ENCODE measurements around the gene MYL12A.

Gene MYL12A

DNA sequence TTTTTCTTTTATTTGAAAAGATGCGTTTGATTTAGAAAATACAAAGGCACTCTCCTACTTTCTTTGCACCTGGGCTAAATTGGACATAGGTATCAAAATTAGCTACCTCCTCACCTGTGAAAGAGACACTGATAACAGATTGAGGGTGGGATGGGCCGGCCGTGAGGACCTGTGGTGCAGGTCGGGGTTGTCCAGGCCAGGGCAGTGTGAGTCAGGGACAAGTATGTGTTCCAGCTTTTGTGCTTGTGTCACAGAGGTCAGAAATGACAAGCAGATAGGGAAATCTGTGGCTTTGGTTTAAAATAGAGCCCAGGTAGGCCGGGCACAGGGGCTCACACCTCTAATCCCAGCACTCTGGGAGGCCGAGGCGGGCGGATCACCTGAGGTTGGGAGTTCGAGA lies 36.9 kb downstream of the MYL12A start:
- no peak for DNase-seq

DNA sequence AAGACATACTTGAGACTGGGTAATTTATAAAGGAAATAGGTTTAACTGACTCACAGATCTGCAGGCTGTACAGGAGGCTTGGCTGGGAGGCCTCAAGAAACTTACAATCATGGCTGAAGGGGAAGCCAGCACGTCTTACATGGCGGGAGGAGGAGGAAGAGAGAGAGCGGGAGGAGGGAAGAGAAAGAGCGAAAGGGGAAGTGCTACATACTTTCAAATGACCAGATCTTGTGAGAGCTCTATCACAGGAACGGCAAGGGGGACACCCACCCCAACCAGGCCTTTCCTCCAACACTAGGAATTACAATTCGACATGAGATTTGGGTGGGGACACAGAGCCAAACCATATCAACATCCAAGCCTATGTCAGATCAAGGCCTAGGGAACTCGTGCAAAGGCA lies 38.6 kb downstream of the MYL12A start:
- no peak for DNase-seq

DNA sequence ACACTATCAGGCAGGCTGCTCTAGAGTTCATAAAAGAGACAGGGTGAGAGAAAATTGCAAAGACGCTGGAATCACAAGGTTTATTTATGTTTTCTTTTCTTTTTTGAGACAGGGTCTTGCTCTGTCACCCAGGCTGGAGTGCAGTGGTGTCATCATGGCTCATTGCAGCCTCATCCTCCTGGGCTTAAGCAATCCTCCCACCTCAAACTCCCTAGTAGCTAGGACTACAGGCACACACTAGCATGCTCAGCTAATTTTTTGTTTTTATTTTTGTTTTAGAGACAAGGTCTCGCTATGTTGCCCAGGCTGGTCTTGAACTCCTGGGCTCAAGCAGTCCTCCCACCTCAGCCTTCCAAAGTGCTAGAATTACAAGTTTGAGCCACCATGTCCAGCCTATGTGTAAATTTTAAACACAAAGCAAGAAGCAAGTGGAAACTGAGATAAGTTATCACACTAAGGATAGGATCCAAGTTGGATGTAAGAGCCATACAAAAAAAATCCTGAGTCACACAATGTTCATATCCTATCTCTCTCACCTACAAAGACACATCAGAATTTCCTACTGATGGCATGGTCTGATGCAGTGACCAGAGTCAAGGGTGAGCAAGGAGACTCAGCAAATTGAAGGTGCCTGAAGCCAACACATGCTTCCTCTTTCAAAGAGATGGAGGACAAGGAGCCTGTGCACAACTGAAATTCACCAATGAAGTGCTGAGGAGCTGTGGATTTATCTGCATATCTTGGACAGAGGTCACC lies 45.8 kb downstream of the MYL12A start:
- no peak for DNase-seq

DNA sequence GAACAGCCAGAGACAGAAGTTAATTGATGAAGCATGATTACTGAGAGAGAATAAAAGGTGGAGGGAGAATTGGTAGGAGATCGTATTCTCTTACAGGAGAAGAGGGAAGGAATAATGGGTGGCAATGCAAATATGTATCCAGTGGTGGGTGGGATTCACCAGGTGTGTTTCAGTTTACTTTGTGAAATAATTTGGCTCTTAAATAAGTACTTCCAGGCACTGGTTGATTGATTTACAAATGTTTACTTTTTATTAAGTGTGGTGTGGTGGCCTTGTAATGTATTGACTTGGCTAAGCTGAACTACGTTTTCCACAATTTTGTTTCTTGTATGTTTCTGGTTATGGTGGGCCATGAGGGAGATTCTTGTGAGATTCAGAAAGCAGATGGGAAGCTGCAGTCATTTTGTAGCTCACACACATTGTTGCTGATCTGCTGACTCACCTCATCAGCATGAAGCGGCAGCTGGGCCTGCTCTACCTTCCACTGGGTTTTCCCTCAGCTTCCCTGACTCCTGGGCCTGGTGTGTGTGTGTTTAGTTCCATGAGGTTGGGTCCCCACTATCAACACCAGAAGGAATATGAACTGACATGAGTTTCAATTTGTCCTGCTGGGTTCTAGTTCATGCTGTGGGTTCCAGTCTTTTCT lies 47.0 kb downstream of the MYL12A start:
- DNase-seq = peak; percentile 53

DNA sequence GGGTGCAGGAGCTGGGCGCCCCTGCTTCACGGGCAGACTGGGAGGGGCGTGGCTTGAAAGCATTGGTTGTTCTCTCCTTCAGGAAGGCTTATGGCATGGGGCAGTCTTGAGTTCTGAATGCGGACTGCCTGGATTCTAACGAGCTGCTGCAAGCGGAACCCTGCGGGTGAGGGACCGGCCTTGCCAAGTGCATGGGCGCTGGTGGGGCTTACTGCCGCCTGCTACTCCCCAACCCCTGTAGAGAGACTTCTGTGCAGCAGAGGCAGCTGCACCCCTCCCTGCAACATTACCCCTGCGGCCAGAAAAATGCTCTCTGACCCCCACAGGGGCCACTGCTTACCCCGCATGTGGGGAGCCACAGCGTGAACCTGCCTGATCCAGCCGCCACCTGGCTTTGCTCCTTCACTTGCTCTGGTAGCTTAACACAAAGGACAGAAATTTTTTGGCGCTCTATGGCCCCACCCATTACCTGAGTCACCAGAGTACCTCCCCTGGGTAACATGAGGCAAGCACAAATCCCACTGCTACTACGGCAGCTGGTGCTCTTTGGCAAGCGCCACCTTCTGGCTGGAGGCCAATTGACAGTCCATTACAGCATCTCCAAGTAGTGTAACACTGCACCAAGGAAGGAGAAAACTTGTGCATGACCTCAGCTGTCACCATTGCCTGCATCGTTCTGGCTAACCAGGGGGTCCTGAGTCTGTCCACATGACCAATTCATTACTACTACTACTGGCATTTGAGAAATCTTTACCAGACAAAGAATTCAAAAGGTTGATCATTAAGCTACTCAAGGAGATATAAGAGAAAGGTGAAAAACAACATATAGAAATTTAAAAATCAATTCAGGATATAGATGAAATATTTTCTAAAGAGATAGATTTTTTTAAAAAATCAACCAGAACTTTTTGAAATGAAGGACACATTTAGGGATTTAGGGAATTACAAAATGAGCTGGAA lies 49.7 kb downstream of the MYL12A start:
- no peak for DNase-seq

DNA sequence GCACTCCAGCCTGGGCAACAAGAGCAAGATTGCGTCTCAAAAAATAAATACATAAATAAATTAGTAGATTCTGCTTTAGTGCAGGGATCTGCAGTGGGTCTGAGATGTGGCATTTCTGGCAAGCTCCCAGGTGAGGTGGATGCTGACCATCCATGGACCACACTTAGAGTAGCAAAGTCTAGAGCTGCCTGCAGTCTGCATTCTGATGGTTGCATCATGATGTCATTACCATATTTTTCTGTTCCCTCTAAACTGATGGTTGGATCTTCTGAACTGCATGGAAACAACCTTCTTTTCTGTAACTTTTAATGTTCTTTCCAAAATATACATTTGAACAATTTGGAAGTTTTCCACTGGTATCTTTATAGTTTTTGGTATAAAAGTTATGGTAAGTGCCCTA lies 57.2 kb downstream of the MYL12A start:
- no peak for DNase-seq

DNA sequence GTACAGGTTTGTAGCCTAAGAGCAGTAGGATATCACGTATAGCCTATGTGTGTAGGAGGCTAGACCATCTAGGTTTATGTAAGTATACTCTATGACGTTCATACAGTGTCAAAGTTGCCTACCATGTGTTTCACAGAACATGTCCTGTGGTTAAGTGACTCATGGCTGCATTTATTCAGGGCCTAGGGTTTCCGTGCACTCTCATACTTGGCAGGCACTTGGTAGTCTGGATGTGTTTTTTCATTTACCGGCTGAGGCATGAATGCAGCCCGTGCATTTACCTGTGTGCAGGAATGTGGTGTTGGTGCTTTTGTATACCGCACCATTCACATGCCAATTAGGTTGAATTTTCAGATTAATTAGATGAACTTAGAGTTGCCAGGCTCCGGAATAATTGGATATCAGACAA lies 57.8 kb downstream of the MYL12A start:
- DNase-seq = no peak
